HG02852 (cell line): ENCODE measurements around the gene TSGA10IP.
A peak's percentile ranks its signal among the peaks of the same experiment; 100 is the strongest.
"Not testable (repeated sequence)": the region's sequence is repeated elsewhere in the genome, so short reads cannot be mapped to it uniquely, and the experiment has no call there.

ENCODE experiments used
- ATAC-seq: cut with Tn5 transposase; IDR thresholded peaks from one replicate; pipeline ENCODE4 v1.9.1; 2021; ENCODE audit warnings: mild to moderate bottlenecking, moderate library complexity; ENCODE audit not compliant: unreplicated experiment

TSGA10IP gene

DNA sequence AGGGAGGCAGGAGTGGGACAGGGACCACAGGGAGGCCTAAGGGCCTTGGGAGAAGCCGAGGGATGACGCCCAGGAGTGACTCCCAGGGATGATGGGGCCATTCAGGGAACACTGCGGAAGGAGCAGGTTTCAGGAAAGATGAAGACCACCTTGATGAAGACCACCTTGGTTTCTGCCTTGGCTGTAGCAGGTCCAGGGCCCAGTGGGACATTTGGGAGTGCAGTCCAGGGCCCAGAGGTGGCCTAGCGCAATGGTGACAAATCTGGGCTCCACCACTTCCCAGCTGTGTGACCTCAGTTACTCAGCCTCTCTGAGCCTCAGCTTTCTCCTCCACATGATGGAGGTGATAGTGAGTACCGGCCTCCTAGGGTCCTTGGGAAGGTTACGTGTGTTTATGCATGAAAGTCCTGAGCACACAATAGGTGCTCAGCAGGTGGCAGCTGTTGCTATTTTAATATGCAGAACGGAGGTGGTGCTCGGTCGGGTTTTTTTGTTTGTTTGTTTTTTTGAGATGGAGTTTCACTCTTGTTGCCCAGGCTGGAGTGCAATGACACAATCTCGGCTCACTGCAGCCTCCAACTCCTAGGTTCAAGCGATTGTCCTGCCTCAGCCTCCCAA is 770 bp downstream of the TSGA10IP start:
- no peak for ATAC-seq

DNA sequence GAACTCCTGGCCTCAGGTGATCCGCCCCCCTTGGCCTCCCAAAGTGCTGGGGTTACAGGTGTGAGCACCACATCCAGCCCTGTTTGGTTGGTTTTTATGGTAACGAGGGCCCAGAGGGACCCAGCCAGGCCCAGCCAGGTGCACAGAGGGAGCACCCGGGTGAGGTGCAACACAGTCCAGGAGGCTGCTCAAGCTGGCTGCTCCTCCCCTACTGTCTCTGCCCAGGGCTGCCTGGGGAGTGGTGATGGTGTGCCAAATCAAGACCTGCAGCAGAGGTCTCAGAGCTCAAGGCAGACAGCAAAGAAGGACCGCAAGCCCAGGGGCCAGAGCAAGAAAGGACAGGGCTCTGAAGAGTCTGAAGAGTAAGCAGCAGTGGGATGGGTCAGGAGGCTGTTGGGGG is 1.4 kb downstream of the TSGA10IP start:
- ATAC-seq, result no peak

DNA sequence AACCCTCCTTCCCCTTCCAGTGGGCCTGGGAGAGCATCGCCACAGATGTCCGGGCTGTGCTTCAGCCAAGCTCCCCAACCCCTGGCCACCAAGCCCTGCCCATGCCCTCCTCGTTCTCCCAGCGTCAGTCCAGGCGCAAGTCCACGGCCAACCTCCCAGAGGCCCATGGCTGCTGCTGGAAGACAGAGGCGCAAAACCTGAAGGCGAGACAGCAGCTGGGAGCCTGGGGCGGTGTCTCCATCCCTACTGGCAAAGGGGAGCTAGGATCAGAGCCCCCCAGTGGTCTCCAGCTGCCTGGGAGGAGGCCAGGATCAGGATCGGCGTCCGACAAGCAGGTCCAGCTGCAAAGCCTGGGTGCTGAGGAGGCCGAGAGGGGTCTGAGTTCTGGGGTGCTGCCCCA is 1.9 kb downstream of the TSGA10IP start:
- ATAC-seq, result no peak

DNA sequence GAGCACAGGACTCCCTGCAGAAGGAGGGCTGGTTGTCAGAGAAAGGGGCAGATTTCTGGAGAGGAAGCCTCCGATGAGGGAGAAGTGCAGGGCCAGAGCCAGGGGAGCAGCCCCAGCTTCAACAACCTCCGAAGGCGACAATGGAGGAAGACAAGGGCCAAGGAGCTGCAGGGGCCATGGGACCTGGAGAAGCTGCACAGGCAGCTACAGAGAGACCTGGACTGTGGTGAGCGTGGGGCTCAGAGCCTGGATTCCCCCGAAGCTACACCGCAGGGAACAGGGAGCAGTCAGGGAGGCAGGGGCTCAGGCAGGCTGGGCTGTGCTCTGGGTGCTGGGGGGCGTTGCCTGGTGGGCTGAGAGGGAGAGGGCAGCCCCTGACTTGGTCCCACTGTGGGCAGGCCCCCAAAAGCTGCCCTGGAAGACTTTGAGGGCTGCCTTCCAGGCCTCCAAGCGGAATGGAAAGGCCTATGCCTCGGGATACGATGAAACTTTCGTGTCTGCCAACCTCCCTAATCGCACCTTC is 2.4 kb downstream of the TSGA10IP start:
- no peak for ATAC-seq

DNA sequence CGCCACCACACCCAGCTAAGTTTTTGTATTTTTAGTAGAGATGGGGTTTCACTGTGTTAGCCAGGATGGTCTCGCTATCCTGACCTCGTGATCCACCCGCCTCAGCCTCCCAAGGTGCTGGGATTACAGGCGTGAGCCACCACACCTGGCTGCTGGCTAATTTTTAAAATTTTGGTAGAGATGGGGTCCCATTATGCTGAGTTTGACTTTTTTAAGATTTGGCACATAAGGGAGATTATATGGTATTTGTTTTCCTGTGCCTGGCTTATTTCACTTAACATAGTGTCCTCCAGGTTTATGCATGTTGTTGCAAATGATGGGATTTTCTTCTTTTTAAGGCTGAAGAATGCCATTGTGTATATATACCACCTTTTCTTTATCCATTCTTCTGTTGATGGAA is 5.4 kb downstream of the TSGA10IP start:
- ATAC-seq, result not testable (repeated sequence)

DNA sequence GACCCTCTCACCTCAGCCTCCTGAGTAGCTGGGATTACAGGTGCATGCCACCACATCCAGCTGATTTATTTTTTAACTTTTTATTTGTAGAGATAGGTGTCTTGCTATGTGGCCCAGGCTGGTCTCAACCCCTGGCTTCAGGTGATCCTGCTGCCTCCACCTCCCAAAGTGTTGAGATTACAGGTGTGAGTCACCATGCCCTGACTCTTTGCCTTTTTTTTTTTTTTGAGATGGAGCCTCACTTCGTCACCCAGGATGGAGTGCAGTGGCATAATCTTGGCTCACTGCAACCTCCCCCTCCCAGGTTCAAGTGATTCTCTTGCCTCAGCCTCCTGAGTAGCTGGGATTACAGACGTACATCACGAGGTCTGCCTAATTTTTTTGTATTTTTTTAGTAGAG is 6.4 kb downstream of the TSGA10IP start:
- not testable (repeated sequence) for ATAC-seq

DNA sequence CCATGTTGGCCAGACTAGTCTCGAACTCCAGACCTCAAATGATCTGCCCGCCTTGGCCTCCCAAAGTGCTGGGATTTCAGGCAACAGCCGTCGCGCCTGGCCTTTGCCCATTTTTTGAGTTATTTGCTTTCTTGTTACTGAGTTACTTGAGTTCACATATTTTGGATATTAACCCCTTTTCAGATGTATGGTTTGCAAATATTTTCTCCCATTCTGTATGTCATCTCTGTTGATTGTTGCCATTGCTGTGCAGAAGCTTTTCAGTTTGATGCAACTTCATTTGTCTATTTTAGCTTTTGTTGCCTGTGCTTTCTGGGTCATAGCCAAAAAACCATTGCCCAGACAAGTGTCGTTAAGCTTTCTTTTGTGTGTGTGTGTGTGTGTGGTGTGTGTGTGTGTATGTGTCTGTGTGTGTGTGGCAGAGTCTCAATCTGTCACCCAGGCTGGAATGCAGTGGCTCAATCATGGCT is 6.8 kb downstream of the TSGA10IP start:
- ATAC-seq, result no peak

DNA sequence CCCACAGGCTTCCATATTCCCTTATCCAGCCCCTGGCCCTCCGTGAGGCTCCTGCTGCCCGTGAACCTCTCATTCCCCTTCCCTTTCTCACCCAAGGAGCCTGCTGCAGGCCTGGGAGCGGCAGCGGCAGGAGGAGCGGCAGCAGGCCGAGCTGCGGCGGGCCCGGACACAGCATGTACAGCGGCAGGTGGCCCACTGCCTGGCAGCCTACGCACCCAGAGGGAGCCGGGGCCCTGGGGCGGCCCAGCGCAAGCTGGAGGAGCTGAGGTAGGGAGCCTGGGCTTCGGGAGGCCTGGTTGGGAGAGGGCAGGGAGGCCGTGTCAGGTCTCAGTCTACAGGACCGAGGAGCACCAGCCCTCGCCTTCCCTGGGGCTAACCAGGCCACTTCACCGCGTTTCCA is 8.2 kb downstream of the TSGA10IP start:
- no peak for ATAC-seq

DNA sequence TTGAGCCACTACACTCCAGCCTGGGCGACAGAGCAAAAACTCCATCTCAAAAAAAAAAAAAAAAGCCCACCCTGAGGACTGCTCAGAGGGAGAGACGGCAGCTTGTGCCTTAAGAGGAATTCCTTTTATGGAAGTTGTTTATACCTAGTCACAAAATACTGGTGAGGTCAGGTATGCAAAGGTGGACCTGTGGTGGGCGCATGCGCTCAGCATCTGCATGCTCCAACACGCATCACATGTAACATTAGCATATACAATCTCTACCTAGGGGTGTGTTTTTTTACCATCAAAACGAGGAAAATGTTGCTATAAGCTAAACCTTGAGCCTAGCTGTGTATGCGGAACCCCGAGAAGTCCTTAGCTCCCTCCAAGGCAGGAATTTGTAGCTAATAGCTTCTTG is 9.5 kb downstream of the TSGA10IP start:
- ATAC-seq, result no peak

DNA sequence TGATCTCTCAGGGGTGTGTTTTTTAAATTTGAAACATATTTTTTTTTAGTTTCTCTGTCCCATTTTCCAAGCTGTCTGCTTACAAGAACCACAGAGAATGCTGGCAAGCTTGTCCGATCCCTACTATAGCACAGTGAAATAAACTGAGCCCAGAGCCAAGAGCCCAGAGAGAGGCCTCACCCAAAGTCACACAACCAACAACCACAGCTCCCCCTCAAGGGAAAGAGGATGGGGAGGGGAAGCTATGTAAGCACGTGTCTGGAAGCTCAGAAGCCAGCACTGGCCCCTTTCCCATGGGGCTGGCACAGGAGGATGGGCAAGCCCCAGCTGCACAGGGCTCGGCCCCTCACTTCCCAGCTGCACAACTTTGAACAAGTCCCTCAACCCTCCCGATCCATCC is 13.0 kb downstream of the TSGA10IP start:
- no peak for ATAC-seq

DNA sequence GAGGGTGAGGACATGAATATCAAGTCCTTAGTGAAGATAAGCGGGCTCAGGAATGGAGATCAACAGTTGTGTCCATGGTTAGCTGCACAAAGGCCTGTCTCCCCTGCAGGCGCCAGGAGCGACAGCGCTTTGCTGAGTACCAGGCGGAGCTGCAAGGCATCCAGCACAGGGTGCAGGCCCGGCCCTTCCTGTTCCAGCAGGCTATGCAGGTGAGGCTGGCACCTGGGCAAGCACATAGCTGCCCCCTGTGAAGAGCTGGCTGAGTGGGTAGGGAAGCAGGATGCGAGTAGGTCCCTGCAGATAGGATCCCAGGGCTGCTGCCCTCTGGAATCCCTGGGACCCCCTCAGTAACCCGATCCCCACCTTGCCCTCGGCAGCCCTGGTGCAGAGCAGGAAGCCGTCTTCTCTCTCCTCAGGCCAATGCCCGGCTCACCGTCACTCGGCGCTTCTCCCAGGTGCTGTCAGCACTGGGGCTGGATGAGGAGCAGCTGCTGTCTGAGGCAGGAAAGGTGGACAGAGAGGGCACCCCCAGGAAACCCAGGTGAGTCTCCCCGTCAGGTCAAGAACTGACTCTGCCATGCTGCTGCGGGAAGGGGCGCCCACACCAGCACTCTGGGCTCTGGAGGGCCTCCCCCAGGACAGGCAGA is 13.6 kb downstream of the TSGA10IP start:
- ATAC-seq, result no peak

DNA sequence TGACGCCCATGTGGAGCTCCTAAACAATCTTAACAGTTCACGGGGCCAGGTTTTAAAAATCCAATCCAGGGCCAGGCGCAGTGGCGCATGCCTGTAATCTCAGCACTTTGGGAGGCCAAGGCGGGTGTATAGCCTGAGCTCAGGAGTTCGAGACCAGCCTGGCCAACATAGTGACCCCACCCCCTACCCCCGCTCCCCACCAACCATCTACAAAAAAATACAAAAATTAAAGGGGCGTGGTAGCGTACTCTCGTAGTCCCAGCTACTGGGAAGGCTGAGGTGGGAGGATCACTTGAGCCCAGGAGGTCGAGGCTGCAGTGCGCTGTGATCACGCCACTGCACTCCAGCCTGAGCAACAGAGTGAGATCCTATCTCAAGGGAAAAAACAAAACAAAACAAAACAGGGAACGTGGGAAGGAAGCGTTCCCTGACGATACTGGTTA is 15.6 kb downstream of the TSGA10IP start:
- no peak for ATAC-seq

DNA sequence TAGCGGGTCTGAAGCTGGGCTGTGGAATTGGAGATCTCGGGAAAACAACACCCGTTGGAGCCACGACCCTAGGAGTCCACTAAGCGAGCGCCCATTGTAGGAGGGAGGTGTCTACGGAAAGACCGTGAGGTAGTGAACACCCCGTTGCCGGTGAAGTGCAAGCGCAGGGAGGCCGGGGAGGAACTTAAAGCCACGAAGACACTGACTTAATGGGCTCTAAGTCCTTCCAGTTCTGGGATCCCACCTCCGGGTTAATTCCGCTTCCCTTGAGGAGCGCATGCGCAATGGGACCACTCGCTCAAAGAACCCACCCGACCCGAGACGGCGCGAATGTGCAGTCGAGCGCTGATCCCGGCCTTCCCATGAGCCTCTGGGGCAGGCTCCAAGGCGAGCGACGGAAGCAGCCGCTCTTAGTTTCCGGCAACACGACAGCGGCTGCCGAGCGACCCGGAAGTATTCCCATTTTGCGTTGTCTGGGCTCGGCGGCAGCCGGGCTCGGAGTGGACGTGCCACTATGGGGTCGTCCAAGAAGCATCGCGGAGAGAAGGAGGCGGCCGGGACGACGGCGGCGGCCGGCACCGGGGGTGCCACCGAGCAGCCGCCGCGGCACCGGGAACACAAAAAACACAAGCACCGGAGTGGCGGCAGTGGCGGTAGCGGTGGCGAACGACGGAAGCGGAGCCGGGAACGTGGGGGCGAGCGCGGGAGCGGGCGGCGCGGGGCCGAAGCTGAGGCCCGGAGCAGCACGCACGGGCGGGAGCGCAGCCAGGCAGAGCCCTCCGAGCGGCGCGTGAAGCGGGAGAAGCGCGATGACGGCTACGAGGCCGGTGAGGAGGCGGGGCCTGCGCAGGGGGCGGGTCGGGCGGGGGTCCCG is 16.2 kb downstream of the TSGA10IP start, which contains the start of gene SART1:
SART1 (plus strand) TSS at position 468 of the 874 bp plus-strand sequence; CDS start at position 515, 47 bp downstream.
- ATAC-seq, result peak; percentile 85

DNA sequence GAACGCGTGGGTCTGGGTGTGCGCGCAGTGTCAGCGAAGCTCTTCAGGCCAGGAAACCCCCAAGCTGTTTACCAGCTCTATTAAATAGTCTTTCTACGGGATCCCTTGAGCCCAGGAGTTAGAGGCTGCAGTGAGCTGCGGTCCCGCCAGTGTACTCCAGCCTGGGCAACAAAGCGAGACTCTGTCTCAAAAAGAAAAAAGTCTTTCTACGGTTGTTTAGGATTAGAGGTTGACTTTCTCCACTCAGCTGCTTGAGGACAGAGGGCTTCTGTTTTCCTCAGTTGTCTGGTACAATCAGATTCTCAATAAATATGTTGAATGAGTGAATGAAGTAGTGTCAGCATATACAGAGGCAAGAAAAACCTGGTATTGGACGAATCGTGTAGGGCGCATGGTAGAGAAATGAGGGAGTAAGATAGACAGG is 16.9 kb downstream of the TSGA10IP start:
- no peak for ATAC-seq

DNA sequence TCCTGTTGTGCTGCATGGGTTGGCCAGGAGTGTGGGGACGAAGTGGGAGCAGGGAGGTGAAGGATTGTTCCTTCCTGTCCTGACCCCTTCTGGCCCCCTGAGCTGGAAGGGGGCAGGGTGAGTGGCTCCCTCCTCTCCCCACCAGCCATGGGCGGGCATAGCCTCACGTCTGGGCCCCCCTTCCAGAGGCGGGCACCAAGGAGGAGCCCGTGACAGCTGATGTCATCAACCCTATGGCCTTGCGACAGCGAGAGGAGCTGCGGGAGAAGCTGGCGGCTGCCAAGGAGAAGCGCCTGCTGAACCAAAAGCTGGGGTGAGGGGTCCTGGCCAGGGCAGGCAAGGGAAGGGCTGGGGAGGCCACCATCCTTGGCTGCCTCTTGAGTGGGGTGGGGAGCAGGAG is 19.6 kb downstream of the TSGA10IP start:
- no peak for ATAC-seq

DNA sequence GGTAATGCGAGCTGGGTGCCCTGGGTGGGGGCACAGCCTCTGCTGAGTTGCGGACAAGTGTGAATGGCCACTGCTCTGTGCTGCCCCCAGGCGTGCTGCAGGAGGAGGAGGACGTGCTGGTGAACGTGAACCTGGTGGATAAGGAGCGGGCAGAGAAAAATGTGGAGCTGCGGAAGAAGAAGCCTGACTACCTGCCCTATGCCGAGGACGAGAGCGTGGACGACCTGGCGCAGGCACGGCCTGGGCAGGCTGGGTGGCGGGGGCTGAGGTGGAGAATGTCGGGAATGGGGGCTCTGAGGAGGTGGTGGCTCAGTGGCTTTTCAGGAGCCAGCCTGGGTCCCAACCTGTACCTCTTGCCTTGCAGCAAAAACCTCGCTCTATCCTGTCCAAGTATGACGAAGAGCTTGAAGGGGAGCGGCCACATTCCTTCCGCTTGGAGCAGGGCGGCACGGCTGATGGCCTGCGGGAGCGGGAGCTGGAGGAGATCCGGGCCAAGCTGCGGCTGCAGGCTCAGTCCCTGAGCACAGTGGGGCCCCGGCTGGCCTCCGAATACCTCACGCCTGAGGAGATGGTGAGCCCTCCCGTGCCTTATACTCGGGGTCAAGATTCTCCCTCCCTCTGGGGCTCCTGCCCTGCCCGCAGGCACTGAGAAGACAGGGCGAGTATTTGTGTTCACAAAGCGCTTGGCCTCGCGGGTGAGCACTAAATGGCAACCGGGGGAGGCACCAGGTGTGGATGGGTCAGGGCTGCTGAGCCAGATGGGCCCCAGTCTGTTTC is 20.9 kb downstream of the TSGA10IP start:
- ATAC-seq, result no peak

DNA sequence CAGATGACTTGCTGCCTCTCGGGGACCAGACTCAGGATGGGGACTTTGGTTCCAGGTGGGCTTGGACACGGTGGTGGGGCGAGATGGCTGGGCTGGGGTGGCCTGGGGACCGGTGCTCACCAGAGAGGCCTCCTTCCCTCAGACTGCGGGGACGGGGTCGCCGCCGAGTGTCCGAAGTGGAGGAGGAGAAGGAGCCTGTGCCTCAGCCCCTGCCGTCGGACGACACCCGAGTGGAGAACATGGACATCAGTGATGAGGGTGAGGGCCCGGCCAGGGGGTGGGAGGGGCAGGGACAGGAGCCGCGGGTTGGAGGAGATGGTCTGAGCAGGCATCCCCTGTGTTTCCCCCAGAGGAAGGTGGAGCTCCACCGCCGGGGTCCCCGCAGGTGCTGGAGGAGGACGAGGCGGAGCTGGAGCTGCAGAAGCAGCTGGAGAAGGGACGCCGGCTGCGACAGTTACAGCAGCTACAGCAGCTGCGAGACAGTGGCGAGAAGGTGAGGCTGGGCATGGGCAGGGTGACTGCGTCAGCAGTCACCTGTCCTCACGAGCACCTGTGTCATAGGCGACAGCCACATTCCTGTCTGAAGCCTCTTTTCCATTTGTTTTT is 22.2 kb downstream of the TSGA10IP start:
- no peak for ATAC-seq

DNA sequence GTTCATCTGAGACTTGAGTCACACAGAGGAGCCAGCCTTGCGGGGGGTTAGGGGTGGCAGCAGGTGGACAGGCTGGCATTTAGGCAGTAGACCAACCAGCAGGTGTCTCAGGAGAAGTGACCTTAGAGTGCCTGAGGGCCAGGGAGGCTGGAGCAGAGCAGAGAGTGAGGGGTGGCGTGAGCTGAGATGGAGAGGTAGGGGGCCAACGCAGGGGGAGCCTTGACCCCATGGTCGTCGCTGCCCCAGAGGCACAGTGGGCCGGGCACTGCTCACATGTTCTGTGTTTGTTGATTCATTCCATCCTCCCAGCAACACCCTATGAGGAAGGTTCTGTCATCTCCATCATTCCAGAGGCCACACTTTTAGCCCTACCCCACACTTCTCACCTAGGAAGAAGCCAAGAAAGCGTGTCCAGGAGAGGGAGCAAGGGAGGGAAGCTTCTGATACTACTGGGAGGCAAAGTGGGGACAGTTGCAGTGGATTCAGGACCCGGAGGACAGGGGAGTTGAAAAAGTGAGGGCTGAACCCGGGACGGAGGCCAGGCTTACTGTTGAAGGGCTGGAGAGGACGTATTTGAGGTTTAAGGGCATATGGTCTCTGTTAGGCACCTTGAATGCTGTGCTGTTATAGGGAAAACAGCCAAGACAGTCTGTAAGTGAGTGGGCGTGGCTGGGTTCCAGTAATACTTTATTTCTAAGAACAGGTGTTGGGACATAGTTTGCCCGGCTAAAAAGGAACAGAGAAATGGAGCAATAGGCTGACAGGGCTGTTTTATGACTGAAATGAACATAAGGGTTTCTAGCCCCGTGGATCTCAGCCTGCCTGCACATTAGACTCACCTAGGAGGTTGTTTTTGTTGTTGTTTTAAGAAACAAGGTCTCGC is 23.6 kb downstream of the TSGA10IP start:
- ATAC-seq, result no peak

DNA sequence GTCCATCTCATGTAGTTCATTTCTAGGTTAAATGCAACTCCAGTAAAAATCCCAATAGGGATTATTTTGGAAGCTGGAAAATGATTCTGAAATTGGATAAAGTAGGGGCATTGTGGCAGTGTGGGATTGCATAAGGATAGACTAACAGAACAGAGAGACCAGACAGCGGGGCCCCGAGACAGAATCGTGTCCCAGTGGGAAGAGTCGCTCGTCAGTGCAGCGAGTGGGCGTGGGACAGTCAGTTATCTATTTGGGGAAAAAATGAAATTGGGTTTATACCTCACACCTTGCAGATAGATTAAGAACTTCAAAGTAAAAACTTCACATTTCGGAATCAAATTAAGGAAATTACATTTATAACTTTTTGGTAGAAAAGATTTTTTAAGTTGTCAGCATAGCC is 26.8 kb downstream of the TSGA10IP start:
- ATAC-seq, result no peak
